ENCODE measurements around the gene PNPLA2.

The PNPLA2 gene

DNA sequence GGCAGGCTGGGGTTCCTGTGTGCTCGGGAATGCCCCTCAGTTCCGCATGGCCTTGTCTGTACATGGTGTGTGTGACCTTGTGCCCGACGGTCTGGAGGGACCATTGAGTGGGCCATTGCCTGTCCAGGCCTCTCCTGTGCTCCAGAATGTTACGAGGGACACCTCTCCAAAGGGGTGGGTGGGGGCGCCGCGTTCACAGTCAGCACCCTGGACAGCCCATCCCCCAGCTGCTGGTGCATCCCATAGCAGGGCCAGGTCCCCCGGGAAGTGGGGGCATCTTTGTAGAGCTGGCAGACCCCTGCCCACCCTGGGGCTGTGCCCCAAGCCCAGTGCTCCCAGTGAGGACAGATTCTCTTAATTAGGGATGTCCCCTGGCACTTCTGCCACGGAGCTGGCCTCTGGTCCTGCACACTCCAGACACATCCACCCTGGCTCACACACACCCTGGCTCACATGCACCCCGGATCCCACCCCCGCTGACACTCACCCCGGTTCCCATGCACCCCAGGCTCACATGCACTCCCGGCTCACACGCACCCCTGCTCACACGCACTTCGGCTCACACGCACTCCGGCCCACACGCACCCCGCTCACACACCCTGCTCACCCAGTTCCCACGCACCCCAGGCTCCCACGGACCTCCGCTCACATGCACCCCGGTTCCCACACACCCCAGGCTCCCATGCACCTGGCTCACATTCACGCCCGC, 39.5 kb downstream of the PNPLA2 start:
- ChIA-PET POLR2A (no interaction called here), CTCF (interaction anchor here (1.6 to 9.3 kb wide), 2 partner anchors 8 to 11 kb away, joined by 3 to 58 read pairs; no protein-coding TSS in a partner anchor)
- H3K4me3 ChIP-seq (ENCODE audit: low read depth, low read length), result no peak overlapping the region
- TF ChIP-seq, protein P1, sequence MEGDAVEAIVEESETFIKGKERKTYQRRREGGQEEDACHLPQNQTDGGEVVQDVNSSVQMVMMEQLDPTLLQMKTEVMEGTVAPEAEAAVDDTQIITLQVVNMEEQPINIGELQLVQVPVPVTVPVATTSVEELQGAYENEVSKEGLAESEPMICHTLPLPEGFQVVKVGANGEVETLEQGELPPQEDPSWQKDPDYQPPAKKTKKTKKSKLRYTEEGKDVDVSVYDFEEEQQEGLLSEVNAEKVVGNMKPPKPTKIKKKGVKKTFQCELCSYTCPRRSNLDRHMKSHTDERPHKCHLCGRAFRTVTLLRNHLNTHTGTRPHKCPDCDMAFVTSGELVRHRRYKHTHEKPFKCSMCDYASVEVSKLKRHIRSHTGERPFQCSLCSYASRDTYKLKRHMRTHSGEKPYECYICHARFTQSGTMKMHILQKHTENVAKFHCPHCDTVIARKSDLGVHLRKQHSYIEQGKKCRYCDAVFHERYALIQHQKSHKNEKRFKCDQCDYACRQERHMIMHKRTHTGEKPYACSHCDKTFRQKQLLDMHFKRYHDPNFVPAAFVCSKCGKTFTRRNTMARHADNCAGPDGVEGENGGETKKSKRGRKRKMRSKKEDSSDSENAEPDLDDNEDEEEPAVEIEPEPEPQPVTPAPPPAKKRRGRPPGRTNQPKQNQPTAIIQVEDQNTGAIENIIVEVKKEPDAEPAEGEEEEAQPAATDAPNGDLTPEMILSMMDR (IDR thresholded peaks at IDR 0.05; ENCODE audit: insufficient read depth, low read length, missing control alignments), result no peak
- no peak for DNase-seq (ENCODE audit: low read depth, low spot score)

DNA sequence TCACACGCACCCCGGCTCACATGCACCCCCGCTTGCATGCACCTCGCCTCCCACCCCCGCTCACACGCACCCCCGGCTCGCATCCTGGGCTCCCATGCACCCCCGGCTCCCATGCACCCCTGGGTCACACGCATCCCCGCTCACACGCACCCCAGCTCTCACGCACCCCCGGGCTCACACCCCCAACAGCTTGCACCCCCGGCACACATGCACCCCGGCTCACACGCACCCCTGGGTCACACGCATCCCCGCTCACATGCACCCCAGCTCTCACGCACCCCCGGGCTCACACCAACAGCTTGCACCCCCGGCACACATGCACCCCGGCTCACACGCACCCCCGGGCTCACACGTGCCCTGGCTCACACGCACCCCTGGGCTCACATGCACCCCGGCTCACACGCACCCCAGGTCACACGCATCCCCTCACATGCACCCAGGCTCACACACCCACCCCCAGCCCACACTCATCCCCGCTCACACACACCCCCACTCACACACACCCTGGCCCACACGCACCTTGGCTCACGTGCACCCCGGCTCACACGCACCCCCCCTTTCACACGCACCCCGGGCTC, 40.1 kb downstream of the PNPLA2 start:
- CTCF ChIA-PET, result interaction anchor here (1.6 to 9.3 kb wide), 3 partner anchors 7 to 66 kb away, joined by 3 to 58 read pairs (median 5); no protein-coding TSS in a partner anchor
- POLR2A ChIA-PET, result no interaction called here
- no peak for DNase-seq (ENCODE audit: low read depth, low spot score)
- TF ChIP-seq, protein P1 (IDR thresholded peaks at IDR 0.05; ENCODE audit: insufficient read depth, low read length, missing control alignments), result no peak
- no peak overlapping the region for H3K4me3 ChIP-seq (ENCODE audit: low read depth, low read length)

DNA sequence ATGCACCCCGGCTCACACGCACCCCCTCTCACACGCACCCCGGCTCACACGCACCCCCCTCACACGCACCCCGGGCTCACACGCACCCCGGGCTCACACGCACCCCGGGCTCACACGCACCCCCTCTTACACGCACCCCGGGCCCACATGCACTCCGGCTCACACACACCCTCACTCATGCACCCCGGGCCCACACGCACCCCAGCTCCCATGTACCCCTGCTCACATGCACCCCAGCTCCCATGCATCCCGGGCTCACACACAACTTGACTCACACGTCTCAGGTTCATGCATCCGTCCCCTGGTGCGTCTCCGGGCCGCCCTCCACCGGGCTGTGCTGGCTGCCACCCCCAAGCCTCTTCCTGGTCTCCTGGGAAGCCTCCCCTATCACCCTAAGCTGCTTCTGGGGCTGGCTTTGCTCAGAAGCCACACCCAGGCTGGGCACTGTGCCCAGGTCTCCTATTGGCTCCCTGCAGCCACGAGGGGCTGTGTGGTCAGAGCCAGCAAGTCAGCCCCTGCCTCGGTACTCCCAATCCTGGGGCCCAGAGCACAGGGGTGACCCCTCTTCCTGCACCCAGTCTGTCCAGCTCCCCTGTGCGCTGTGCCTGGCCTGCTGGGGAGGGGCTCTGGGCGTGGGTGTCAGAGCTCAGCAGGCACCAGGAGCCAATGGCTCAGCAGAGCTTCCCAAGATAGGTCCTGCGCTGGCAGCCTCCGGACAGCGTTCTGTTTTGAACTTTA, 40.8 kb downstream of the PNPLA2 start:
- TF ChIP-seq, protein P1 (IDR thresholded peaks at IDR 0.05; ENCODE audit: insufficient read depth, low read length, missing control alignments), result no peak
- DNase-seq (ENCODE audit: low read depth, low spot score), result no peak
- H3K4me3 ChIP-seq (ENCODE audit: low read depth, low read length), result no peak overlapping the region
- ChIA-PET POLR2A (no interaction called here), CTCF (interaction anchor here (1.1 to 9.3 kb wide), 3 partner anchors 12 to 192 kb away, joined by 4 to 58 read pairs (median 5); no protein-coding TSS in a partner anchor)

DNA sequence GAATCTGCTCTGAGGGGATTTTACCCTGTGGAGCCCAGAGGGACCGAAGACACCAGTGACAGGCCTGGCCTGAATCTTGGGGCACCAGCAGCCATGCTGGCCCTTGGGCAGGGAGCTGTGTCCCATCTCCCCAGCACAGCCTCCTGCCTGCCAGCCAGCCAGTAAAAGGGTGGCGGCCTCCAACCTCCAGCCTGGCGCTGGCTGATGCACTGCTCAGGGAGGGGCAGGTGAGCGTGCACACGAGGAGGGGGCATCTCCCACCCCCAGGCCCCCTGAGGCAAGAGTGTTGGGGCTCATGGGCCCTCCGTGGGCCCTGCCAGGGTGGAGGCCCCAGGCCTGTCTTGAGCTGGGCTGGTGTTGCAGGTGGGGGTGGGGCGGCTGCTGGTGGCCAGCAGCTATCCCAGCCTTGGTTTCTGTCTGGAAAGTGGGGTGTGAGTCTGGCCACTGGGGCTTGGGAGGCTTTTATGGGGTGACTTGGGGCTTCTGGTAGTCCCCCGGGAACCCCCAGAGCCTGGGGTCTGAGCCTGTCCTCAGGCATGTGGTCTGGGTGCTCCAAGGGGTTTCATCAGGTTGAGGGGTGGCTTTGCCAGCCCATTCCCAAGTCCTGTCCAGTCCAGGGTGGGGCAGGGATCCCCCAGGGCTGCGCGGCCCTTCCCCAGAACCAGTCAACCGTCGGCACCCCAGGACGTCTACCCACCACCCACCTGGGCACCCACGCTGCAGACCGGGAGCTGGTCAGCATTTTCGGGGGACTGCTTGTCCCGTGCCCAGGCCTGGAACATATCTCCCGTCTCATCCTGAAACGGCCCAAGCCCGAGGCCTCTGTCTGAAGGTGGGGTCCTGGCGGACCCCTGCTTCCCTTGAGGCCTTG, 41.8 kb downstream of the PNPLA2 start:
- TF ChIP-seq, protein P1 (IDR thresholded peaks at IDR 0.05; ENCODE audit: insufficient read depth, low read length, missing control alignments), result no peak
- ChIA-PET CTCF (interaction anchor here (1.1 to 9.3 kb wide), 3 partner anchors 13 to 191 kb away, joined by 4 to 58 read pairs (median 5); no protein-coding TSS in a partner anchor), POLR2A (no interaction called here)
- no peak for DNase-seq (ENCODE audit: low read depth, low spot score)
- H3K4me3 ChIP-seq (ENCODE audit: low read depth, low read length), result no peak overlapping the region

DNA sequence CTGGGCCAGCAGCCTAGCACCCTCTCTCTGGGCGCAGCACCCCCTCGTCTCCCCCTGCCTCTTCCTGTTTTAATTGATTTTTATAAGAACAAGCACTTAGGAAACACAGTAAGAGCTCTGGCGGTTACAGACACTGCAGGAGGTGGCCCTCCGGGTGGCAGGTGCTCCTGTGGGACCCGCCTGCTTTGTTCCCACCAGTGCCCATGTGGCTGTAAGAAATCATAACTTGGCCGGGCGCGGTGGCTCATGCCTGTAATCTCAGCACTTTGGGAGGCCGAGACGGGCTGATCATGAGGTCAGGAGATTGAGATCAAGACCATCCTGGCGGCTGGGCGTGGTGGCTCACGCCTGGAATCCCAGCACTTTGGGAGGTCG, 42.4 kb downstream of the PNPLA2 start:
- CTCF ChIA-PET, result interaction anchor here (9.3 kb wide), 1 partner anchor 14 kb away, joined by 58 read pairs; no protein-coding TSS in a partner anchor
- TF ChIP-seq, protein P1 (IDR thresholded peaks at IDR 0.05; ENCODE audit: insufficient read depth, low read length, missing control alignments), result no peak
- POLR2A ChIA-PET, result no interaction called here
- no peak overlapping the region for H3K4me3 ChIP-seq (ENCODE audit: low read depth, low read length)
- no peak for DNase-seq (ENCODE audit: low read depth, low spot score)

All from AG04449 (cell line).